Activated T-helper 1 cell treated with Interleukin-2 at 50 U/mL for 16 hours (primary cell): Measurements from ENCODE around the gene HSP90B1.

Experiments used
- DNase-seq: peaks from one replicate; pipeline ENCODE4 v3.0.0-alpha.2; 2020; ENCODE audit warnings: low read depth

The HSP90B1 gene

DNA sequence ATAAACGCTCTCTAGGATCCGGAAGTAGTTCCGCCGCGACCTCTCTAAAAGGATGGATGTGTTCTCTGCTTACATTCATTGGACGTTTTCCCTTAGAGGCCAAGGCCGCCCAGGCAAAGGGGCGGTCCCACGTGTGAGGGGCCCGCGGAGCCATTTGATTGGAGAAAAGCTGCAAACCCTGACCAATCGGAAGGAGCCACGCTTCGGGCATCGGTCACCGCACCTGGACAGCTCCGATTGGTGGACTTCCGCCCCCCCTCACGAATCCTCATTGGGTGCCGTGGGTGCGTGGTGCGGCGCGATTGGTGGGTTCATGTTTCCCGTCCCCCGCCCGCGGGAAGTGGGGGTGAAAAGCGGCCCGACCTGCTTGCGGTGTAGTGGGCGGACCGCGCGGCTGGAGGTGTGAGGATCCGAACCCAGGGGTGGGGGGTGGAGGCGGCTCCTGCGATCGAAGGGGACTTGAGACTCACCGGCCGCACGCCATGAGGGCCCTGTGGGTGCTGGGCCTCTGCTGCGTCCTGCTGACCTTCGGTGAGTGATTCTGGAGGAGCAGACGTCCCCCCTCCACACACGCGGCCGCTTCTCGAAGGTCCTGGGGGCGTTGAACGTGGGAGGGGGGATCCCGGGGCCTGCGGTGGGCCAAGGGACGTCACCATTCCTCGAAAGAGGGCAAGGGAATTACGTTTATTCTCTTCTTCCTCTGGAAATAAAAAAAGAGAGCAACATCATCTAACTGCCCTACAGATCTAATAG, at the start of gene HSP90B1:
TSS of gene HSP90B1 (plus strand) at position 377 of the 753 bp plus-strand sequence. CDS start at position 483, 106 bp downstream.
- DNase-seq: peak; percentile 99

DNA sequence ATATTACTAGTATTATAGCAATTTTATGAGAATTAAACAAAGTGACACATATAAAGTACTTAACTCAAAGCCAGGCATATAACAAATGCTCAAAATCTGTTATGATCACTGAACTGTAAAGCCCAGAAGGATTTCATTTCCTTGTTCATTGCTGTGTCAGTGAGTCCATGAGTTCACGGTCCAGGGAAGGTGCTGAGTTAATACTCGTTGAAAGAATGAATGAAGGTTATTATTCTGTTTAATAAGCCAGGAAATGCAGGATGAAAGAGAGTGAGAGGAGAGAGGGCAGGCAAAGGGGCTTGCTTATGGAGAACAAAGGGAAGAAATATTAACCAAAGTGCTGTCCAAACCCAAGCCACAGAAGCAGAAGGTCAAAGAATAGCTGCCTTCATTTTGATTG, 48.9 kb upstream of the HSP90B1 start:
- DNase-seq: no peak

DNA sequence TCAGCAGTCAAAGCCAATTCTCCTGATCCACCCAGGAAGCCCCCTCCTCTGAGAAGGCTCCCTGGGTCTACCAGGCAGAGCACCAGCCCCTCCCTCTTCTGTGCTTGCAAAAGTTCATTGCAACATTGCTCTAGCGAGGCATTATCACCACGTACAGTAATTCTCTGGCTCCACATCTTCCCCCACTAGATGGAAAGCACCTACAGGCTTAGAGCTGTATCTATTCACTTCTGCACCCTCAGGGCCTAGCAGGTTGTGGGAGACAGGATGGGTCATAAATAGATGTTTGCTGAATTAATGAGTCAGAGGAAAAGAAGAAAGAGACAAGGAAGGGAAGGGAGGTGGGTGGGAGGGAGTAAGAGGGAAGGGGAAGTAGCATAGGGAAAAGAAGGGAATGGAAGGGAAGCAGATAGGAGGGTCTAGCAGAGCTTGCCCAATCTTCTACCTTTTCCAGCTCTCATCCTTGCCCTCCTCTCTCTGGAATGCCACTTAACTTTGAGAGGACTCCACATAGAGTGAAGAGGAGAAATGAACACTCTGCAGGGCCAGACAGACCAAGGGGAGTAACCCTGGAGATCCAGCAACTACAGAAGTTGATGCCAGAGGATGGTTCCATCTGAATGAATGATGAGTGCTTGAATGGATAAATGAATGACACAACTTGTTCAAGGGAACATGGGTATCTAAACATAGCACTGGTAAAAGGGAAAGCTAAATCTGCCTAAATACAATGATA, 47.2 kb upstream of the HSP90B1 start:
- DNase-seq: no peak

DNA sequence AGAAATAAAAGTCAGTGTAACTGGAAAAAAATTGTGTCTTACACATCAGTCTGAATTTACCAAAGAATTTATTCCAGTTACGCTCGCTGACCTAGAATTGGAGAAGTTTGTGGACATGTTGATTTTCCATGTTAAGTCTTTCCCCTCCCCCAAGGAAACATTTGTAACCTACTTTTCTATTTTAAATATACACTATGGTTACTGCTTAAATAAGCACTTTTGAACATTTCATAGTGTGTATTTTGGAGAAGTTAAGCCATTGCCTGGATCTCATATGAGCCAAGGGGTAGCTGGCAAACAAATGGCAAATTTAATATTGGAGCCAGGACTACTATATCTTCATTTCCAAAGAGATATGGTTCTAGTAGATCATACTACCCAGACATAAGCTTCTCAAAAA, 46.3 kb upstream of the HSP90B1 start:
- DNase-seq: no peak

DNA sequence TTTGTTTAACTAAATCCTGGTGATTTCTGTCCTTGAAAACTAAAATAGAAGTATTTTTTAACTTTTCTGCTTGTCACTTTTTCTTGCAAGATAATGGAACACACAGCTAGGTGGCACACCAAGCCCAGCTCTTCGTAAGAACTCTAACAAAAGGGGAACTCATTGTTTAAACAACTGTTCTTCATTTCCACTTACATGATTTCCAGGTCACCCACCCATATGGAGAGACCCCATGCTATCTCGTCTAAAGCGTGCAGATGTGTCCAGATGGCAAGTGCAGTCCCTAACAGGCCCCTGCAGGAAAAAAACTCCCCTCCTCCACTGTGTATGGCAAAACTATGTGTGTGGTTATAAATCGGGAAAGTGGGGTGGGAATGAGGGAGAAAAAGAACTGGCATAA, 45.9 kb upstream of the HSP90B1 start:
- peak; percentile 10 for DNase-seq

DNA sequence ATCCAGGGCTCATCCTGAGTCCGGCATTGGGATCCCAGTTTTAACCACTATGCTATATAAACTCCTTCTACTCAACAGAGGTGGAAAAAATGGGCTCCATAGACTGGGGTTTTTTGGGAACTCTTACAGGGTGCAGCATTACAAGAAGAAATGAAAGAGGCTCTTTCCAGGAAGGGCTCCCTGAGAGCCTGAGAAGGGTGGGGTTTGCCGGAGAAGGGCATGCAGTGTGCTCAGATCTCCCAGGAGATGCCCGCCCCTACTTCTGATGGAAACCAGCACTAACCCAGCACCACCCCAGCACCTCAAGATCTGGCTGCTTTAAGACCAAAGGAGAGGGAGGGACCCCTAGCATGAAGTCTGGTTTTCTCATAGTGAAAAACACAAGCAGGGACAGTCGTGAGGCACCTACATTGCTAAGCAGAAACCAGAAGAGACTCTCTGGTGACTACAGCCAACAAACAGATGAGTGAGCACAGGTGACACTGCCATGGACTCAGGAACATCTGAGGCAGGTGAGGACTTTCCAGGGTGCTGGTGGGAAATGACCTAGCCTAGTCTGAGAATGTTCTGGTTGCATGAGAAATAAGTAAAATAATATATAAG, 43.9 kb upstream of the HSP90B1 start:
- DNase-seq: no peak

DNA sequence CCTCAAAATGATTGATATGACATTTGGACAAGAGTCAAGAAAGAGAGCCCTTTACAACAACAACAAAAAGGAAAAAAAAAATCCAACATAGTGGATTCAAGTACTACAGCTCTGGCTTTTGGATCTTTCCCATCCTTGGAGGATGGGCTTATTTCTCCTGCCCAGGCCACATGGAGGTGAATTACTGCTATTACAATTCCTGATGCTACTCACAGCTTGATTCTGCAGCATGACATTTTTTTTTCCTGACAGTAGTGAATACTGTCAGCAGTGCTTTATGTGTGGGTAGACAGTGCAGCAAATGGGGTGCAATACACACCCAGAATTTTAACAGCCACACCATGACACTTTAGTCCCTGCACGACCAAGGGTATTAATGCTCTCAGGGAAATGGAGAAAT, 42.5 kb upstream of the HSP90B1 start:
- no peak for DNase-seq

DNA sequence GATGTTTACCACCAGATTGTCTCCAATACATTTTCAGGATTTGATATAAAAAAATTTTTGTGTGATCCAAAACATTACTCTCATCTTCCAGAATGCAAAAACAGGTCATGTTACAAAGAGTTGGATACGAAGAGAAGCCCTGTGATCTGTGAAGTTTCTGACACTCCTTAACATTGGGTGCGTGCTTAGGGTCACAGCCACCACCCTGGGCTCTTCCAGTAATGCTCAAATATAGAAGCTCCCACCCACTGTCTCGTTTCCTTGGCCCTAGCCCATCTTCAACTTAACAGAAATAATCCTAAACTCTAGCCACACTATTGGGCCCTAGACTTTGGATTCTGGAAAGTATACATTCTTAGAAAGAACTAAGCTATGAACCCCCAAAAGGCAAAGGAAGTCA, 32.9 kb upstream of the HSP90B1 start:
- DNase-seq: no peak

DNA sequence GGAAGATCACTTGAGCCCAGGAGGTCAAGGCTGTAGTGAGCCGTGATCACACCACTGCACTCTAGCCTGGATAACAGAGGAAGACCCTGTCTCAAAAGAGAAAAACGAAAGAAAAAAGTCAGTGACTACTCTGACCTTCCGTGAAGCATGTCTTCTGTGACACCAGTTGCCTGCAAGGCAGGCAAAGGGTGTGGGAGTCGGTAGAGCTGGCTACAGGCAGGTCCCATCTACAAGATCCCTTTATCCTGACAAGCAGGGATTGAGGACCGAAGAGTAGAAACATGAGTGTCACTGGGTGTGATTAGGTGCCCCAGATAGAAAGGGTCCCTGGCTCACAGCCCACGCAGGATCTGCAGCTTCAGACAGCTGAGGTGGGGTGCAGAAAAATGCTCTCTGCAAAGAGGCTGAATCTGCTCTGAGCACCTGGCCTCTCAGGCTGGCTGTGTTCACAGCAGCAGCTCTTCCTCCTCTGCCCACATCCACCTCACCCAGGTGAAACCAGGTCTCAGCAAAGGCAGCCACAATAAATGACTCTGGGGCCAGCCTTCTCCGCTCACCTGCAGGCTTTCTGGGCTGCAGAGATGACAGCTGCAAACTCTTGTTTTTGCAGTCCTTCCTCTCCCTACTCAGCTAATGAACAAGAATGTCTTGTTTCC, 28.6 kb upstream of the HSP90B1 start:
- DNase-seq: peak; percentile 29

DNA sequence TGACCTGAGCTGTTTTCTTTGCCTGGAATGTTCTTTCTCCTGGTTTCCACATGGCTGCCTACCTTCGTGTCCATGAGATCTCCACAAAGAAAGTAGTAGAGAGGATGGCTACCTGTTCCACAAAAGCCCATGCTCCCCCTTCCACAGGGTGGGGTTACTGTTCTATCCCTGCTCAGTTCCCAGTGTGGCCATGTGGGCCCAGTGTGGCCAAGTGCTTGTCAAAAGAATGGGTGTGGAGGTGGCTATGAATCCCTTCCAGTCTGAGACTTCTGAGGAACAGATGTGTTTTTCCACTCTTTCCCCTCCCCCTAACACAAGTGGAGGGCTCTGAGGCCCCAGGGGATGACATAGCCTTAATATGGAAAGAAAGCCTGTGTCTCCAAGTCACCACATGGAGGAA, 26.2 kb upstream of the HSP90B1 start:
- DNase-seq: no peak

DNA sequence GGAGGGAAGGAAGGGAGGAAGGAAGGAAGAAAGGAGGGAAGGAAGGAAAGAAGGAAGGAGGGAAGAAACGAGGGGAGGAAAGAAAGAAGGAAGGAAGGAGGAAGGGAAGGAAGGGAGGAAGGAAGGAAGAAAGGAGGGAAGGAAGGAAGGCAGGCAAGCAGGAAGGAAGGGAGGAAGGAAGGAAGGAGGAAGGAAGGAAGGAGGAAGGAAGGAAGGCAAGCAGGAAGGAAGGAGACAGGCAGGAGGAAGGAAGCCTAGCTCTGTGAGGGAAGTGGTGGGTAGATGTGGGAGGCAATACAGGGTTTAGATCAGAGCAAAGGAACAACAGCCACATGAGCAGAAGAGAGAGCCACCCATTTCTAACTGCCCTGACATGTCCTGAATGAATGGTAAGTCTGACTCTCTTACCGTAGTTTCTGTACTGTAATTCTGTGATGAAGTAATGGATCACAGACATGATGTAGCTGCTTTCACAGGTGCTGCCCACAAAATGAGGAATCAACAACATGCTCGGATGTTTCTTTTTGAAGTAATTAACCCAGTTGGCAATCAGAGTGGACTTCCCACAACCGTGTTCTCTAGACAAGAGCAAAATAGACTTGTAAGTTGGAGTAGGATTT, 24.4 kb upstream of the HSP90B1 start:
- DNase-seq: no peak

DNA sequence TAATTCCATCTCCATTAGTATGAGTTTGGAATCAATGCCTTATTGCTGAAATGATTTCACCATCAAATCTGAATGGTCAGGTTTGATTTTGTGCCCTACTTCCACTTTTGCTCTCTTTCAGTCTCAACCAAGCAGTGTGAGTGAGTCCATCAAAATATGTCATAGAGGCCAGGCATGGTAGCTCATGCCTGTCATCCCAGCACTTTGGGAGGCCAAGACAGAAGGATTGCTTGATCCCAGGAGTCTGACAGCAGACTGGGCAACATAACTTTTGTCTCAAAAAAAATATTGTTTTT, 22.0 kb upstream of the HSP90B1 start:
- no peak for DNase-seq

DNA sequence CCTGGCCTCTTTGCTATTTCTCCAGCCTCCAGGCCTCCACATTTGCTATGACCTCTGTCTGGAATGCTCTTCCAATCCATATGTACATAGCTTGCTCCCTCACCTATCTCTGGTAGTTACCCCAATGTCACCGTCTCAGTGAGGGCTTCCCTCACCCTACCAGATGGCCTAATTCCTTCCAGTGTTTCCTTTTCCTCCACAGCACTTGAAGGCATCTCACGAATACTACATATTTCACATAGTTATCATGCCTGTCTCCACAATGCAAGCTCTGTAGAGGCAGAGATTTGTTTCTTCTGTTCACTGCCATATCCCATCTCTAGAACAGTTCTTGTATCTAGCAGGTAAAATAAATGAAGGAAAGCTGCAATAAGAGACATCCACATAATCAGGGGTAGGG, 21.3 kb upstream of the HSP90B1 start:
- no peak for DNase-seq

DNA sequence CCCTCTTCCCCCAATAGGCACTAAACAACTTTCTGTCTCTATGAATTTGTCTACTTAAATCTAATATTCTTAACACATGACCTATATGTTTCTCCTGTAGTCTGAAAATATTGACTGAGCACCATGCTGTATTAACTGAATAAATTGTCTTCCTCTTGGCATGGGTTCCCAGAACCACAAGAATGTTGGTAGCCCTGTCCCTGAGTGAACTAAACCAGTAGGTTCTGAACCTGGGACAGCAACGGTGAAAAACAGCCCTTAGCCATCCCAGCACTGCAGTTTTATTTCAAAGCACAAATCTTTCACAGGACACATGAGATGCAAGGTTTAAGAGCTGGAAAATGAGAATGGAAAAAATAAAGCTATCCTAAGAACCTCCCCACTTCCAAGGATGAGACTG, 20.4 kb upstream of the HSP90B1 start:
- DNase-seq: no peak

DNA sequence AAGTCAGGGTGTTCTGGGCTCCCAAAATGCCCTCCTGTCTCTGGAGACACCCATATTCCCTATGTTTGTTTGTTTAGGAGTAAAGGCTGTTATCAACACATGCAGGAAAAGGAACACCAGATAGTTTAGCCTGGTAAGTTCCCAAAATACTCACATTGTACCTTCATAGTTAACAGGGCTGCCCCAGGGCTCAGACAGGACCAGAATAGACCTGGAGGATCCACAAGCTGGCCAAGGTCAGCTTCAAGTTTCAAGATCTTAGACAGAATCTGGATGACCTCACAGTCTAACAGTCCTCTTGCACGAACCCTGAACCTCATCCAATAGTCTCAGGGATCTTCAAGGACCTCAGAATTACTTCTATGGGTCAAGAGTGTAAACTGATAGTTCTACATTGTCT, 18.1 kb upstream of the HSP90B1 start:
- no peak for DNase-seq

DNA sequence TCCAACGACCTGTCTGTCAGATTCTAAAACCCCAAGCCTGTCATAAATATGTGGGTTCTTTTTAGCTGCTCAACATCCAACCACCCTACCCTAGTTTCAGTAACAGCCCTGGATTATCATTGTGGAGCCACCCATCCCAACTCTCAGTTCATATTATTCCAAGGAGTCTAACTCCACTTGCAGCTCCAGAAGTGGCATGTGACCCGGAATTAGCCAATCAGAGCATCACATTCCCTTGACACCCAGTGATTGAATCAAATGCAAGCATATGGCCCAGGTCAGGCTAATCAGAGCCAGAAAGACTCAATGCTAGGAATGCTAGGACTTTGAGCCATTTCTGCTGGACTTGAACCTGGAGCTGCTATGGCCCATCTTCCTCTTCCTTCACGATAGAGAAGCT, 17.1 kb upstream of the HSP90B1 start:
- no peak for DNase-seq

DNA sequence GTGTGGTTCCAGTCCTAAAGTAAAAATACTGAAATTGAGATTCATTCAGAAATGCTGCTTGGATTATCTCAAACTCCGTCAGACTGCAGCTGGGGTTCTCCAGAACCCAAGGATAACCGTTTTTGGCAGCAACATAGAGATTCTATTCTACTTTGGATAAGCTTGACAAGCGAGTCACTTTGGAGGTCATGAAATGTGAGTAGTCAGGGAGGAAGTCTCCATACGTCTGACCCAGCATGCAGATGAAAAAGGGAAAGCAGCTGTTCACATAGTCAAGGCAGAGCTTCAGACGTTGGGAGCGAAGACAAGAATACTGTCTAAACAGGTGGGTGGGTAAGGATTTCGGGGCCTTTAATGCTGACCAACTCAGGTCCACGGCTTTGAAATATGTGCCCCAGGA, 14.9 kb upstream of the HSP90B1 start:
- no peak for DNase-seq

DNA sequence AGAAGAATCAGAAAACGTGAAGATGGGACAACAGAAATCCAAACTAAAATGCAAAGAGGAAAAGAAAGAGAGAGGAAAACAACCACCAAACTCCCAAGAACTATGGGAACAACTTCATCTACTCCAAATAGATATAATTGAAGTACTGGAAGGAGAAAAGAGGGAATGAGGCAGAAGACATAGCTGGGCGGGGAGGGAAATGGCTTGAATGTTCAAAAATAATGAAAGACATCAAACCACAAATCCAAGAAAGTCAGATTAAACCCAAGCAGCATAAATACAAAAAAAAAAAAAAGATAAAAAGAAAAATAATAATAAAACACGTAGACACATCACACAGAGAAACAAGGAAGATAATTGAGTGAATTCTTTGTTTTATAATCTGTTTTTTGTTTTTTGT, 12.3 kb upstream of the HSP90B1 start:
- no peak for DNase-seq

DNA sequence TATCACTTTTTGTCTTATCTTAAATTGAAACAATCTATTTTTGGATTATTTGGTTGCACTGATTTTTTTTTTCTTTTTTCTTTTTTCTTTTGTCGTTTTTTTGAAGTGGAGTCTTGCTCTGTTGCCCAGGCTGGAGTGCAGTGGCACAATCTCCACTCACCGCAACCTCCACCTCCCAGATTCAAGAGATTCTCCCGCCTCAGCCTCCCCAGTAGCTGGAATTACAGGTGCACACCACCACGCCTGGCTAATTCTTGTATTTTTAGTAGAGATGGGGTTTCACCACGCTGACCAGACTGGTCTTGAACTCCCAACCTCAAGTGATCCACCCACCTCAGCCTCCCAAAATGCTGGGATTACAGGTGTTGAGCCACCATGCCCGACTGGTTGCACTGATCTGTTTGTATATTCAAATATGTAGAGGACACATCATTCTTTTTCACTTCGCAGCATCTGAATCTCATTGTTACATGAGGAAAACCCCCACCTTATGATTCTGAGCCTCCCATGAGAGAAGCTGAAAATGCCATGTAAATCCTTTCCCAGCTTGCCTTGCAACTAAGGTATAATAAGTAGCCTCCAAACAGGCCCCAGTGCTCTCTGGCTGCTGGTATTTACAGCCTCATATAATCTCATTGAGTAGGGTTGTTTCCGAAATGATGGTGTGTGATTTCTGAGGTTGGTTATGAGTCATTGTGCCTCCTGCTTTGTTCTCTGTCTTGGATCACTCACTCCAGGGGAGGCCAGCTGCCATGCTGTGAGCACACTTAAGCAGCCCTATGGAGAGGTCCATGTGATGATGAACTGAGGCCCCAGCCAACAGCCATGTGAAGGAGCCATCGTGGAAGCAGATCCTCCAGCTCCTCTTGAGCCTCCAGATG, 5.2 kb upstream of the HSP90B1 start:
- no peak for DNase-seq

DNA sequence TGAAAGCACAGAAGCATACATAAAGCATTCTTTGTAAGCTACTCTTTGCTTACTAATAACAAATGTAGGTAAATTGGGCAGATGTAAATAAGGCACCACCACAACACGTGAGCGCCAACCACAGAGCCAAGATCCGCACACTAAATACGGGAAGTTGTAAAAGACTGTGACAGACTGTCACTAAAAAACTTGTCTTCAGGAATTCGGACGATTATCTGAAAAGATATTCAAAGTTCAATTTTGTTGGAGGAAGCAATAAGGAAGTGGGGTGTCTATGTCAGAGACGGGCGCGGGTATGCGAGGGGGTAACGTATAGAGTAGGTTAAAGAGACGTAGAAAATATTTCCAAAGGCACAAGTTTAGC, 1.5 kb upstream of the HSP90B1 start:
- peak; percentile 10 for DNase-seq

DNA sequence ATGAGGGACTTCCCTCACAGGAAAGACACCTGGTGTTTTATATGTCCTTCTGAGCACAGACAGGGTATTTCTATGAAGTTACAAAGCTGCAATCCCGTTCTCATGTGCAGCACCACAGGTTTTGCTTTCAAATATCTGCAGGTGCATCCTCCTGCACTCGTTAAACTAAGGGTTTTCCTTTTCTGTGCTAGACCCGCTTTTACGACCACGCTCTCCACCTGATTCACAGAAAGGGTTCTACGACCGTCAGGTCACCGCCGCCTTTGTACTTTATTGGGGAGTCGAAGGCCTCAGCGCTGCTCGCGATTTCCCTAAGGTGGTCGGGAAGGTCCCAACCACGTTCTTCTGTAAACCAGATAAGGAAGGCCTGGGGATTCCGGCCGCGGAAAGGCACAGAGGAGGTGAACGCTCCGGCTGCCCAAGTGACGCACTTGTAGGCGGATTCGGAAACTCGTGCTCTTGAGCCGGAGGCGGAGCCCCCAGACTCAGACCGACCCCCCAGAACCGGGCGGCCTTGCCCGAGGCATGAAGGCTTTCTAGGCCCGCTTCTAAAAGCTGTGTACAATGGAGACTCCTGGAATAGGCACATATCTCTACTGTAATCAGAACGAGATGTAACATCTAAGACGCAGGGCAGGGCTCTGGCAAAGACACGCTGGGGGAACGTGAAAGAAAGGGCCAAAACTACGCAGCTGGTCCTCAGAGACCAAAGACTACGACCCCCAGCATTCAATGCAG, 995 bp upstream of the HSP90B1 start:
- peak; percentile 66 for DNase-seq
